ENCODE data around the gene DDX25. TPM values are rescaled to one million over a fixed set of nuclear protein-coding genes. Genes with fewer than 3 reads are reported as not detected.

The DDX25 gene
- total and polyA plus RNA-seq, 9 of the 15 experiments (the other 6 are each of a cell fraction or from before 2014, with no cell fraction given) = not detected

DNA sequence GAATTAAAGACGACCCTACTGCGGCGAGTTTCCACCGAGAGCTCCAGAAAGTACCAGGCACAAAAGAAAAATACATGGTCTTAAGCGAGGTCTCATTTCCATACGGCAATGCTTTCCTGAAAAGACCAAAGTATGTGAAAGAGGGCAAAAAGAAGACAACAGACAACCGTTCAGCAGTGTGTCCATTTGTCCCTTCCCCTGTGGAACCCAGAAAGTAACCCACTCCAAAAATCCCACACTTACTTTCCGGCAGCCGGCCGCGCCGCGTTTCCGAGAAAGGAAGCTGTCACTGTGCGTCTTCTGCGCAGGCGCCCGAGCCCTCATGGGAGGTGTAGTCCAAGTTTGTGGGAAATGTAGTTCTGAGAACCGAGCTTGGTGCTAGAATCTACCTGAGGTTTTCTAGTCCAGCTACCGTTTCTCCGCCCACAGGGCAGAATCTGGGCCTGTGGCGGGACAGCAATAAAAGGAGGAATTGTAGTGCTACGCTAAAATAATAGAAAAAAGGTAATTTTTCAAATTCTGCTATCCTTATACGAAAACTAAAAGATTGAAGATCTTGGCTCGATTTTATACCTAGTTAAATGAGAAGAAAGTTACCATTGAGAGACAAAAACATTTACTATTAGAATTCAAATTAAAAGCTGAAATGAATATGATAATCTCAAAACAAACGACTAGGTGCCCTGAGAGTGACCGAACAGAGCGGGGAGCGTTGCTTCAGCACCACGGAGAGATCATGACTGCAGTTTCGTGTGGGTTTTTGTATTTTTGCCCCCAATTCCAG, 1.2 kb upstream of the DDX25 start, which contains the start of gene PUS3 (continued):
- TF ChIP-seq, protein P1, sequence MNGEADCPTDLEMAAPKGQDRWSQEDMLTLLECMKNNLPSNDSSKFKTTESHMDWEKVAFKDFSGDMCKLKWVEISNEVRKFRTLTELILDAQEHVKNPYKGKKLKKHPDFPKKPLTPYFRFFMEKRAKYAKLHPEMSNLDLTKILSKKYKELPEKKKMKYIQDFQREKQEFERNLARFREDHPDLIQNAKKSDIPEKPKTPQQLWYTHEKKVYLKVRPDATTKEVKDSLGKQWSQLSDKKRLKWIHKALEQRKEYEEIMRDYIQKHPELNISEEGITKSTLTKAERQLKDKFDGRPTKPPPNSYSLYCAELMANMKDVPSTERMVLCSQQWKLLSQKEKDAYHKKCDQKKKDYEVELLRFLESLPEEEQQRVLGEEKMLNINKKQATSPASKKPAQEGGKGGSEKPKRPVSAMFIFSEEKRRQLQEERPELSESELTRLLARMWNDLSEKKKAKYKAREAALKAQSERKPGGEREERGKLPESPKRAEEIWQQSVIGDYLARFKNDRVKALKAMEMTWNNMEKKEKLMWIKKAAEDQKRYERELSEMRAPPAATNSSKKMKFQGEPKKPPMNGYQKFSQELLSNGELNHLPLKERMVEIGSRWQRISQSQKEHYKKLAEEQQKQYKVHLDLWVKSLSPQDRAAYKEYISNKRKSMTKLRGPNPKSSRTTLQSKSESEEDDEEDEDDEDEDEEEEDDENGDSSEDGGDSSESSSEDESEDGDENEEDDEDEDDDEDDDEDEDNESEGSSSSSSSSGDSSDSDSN (IDR thresholded peaks at IDR 0.05; ENCODE audit: borderline replicate concordance in 1 of 2, low read depth in 2 of 2, low read length in 2 of 2) = no peak
- TF ChIP-seq BRCA1 (IDR thresholded peaks at IDR 0.05) (no peak), BRCA1 (CRISPR knock-in tag; IDR thresholded peaks at IDR 0.05) (no peak), ETV6 (IDR thresholded peaks at IDR 0.05; ENCODE audit: borderline replicate concordance in 1 of 2, low read depth in 2 of 2, low read length in 1 of 2) (no peak), ETV6 (CRISPR knock-in tag; IDR thresholded peaks at IDR 0.05; ENCODE audit: borderline replicate concordance) (no peak), MLX (CRISPR knock-in tag; conservative IDR thresholded peaks at IDR 0.05) (no peak), POLR3A (IDR thresholded peaks at IDR 0.05; ENCODE audit: borderline replicate concordance, extremely low read depth, insufficient read depth, insufficient read length) (no peak), NFE2L1 (tag; IDR thresholded peaks at IDR 0.05; ENCODE audit: borderline replicate concordance, low read depth) (no peak), ZNF263 (CRISPR knock-in tag; IDR thresholded peaks at IDR 0.05; ENCODE audit: borderline replicate concordance) (no peak), SREBF1 (IDR thresholded peaks at IDR 0.05; ENCODE audit: borderline replicate concordance, low read depth, low read length) (0 out of 2 replicates have a peak, but pooled peaks have one; percentile 14), CREB3L1 (IDR thresholded peaks at IDR 0.05; ENCODE audit: borderline replicate concordance, low read depth) (no peak), SRSF1 (IDR thresholded peaks at IDR 0.05; ENCODE audit: low read depth, low read length) (no peak), ETV5 (CRISPR knock-in tag; IDR thresholded peaks at IDR 0.05; ENCODE audit: low read depth) (no peak), CTCF (IDR thresholded peaks at IDR 0.05 in 2 of 3, conservative IDR thresholded peaks at IDR 0.05 in 1 of 3; ENCODE audit: insufficient read depth in 2 of 3, low read depth in 1 of 3, low read length in 3 of 3) (no peak), KAT7 (CRISPR knock-in tag; IDR thresholded peaks at IDR 0.05; ENCODE audit: borderline replicate concordance) (no peak)
- TF ChIP-seq, protein P2, sequence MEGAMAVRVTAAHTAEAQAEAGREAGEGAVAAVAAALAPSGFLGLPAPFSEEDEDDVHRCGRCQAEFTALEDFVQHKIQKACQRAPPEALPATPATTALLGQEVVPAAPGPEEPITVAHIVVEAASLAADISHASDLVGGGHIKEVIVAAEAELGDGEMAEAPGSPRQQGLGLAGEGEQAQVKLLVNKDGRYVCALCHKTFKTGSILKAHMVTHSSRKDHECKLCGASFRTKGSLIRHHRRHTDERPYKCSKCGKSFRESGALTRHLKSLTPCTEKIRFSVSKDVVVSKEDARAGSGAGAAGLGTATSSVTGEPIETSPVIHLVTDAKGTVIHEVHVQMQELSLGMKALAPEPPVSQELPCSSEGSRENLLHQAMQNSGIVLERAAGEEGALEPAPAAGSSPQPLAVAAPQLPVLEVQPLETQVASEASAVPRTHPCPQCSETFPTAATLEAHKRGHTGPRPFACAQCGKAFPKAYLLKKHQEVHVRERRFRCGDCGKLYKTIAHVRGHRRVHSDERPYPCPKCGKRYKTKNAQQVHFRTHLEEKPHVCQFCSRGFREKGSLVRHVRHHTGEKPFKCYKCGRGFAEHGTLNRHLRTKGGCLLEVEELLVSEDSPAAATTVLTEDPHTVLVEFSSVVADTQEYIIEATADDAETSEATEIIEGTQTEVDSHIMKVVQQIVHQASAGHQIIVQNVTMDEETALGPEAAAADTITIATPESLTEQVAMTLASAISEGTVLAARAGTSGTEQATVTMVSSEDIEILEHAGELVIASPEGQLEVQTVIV (CRISPR knock-in tag; IDR thresholded peaks at IDR 0.05; ENCODE audit: borderline replicate concordance) = peak; percentile 85

All from K562 (cell line).